Uterus (tissue), 2 donors: Measurements from ENCODE around the gene DOCK4.

Experiments
- POLR2A ChIP-seq, 2 donors: fragments of 450-650 bp; IDR thresholded peaks; one replicate each; pipeline ENCODE4 v1.6.1; 2016; ENCODE audit warnings: antibody characterized with exemption in 2 of 2, mild to moderate bottlenecking in 1 of 2, moderate library complexity in 1 of 2
- TF ChIP-seq, protein P1 (sequence below), 4 experiments: fragments of 200-600 bp in 2 of 4; fragments of 450-650 bp in 2 of 4; sonication (generic) in 2 of 4; IDR thresholded peaks; one replicate each; pipeline ENCODE4 v1.5.1; 2016 to 2019; ENCODE audit warnings: antibody characterized with exemption in 4 of 4, mild to moderate bottlenecking in 2 of 4, moderate library complexity in 1 of 4

DNA sequence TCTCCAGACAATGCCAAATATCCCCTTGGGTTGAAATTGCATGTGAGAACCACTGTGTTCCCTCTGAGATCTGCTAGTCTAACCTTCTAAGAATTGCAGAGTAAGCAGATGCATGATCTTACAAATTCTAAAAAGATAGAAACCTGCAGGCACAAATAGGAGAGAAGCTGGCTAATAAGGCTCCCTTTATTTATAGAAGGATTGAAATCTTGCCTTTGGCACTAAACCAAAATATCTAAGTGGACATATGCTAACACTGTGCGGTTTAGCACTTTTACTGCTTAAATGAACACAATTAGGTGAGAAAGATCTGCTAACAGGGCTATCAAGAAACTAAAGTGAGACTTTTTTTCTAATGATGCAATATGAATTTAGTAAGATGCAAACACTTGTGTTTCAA is 225.5 kb downstream of the DOCK4 start:
- TF ChIP-seq, protein P1, sequence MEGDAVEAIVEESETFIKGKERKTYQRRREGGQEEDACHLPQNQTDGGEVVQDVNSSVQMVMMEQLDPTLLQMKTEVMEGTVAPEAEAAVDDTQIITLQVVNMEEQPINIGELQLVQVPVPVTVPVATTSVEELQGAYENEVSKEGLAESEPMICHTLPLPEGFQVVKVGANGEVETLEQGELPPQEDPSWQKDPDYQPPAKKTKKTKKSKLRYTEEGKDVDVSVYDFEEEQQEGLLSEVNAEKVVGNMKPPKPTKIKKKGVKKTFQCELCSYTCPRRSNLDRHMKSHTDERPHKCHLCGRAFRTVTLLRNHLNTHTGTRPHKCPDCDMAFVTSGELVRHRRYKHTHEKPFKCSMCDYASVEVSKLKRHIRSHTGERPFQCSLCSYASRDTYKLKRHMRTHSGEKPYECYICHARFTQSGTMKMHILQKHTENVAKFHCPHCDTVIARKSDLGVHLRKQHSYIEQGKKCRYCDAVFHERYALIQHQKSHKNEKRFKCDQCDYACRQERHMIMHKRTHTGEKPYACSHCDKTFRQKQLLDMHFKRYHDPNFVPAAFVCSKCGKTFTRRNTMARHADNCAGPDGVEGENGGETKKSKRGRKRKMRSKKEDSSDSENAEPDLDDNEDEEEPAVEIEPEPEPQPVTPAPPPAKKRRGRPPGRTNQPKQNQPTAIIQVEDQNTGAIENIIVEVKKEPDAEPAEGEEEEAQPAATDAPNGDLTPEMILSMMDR (IDR thresholded peaks at IDR 0.05): no peak
- no peak for TF ChIP-seq POLR2A (IDR thresholded peaks at IDR 0.05)
